GM13977 (cell line): ENCODE measurements around the gene ARF3.

Experiments
- DNase-seq: peaks from one replicate; pipeline ENCODE4 v3.0.0; 2012; ENCODE audit warnings: low spot score
- in situ Hi-C: fragments of 300-500 bp; cut with MboI; formaldehyde crosslinking; loops from one replicate; pipeline ENCODE4 v1.12.0; 2022; ENCODE audit warnings: low sequenced_read_pairs, low pct_unique_long_range_greater_than_20kb, mixed read lengths, inconsistent platforms; ENCODE audit not compliant: unreplicated experiment
- TF ChIP-seq, protein P1 (sequence below): IDR thresholded peaks from 2 replicates; pipeline ENCODE4 v1.5.1; 2012; ENCODE audit warnings: mild to moderate bottlenecking, control low read depth; ENCODE audit not compliant: insufficient read depth; ENCODE audit errors: extremely low read depth, missing control alignments

The ARF3 gene

DNA sequence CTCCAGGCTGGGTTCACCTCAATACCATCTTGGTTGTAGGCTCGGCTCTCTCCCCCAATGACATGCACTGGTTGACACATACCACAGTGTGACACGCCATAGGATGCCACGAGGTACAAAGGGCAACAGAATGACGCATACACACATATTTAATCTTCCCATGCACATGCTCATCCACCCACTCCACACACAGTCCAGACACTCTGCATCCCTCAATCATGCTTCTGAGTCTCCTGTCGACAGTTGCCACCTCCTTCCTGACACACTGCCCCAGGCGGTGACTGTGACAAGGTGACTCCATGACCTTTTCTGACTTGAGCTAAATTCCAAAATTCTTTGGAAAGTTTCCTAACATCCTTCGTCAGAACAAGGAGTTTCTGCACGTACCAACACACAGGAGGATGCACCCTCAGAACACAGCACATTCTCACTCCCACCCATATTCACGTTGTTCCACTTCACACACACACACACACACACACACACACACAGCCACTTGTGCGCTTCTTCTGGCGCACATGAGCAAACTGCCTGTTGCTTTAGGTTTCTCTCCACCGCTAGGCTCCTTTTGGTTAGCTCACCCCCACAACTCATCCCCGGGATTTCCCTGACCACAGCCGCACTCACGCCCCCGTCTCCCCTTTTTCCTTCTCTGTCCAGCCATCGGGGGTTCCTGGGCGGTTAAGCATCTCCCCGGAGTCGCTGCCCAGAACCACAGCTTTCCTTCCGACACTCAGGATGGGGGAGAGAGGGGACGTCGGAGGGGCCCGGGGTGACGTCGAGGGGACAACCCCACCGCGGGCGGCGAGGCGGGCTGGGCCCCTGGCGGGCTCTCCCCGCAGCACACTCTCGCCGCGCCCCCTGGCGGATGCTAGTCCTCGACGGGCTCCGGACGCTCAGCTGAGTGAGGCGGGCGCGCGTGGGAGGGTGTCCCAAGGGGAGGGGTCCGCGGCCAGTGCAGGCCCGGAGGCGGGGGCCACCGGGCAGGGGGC is 20.3 kb upstream of the ARF3 start:
- in situ Hi-C loops, result no loop called here
- DNase-seq, result peak; percentile 91
- TF ChIP-seq, protein P1, sequence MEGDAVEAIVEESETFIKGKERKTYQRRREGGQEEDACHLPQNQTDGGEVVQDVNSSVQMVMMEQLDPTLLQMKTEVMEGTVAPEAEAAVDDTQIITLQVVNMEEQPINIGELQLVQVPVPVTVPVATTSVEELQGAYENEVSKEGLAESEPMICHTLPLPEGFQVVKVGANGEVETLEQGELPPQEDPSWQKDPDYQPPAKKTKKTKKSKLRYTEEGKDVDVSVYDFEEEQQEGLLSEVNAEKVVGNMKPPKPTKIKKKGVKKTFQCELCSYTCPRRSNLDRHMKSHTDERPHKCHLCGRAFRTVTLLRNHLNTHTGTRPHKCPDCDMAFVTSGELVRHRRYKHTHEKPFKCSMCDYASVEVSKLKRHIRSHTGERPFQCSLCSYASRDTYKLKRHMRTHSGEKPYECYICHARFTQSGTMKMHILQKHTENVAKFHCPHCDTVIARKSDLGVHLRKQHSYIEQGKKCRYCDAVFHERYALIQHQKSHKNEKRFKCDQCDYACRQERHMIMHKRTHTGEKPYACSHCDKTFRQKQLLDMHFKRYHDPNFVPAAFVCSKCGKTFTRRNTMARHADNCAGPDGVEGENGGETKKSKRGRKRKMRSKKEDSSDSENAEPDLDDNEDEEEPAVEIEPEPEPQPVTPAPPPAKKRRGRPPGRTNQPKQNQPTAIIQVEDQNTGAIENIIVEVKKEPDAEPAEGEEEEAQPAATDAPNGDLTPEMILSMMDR, result peak; percentile 81

DNA sequence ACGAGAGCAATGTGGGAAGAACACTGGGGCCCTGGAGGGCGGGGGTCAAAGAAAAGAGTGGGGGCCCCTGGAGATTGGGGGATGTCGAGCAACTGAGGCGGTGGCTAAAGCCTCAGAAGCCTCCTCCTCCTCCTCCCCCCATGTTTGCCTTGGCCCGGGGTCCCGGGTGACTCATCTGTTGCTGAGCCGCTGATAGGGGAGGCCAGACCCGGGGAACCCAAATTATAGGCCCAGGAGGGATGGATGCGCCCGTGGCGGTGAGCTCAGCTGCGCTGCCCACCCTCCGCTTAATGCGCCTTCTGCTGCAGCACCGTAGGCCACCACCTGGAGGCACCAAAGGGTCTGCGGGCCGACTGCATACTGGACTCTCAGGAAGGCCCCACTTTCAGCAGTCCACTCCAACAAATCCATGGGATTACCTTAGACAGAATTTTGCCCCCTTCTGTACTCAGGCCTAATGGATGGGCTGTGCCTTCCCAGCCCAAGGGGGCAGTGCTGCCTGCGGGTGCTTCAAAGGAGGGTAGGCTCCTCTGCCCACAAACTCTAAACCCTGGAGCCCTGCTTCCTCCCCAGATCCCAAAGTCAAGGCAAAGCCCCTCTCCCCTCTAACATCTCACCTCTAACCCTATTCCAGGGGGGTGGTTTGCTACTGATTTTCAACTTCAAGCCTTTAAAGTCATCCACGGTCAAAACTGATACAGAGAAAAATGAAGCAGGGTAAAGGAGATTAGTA is 16.8 kb upstream of the ARF3 start:
- DNase-seq, result peak; percentile 50
- TF ChIP-seq, protein P1, result peak; percentile 70

DNA sequence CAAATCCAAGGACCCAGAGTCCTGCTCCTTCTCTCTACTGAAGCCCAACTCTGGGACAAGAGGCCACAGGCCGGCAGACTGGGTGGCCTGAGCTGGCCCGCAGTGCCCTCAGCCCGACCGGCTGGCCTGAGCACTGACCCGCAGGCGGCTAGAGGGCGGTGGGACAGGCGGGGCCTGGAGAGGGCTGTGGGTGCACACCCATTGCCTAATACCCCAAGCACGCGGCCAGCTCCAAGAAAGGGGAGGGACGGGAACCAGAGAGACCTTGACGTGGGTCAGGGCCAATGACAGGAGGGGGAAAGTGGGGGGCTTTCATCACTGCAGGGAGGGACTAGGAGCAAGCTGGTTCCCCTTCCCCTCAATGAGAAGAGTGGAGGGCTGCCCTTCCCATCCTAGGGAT is 16.2 kb upstream of the ARF3 start:
- TF ChIP-seq, protein P1, result no peak
- peak; percentile 17 for DNase-seq
- in situ Hi-C loops, result no loop called here

More for the DNA sequence above, 16.8 kb upstream of the ARF3 start:
- in situ Hi-C loops, result no loop called here

DNA sequence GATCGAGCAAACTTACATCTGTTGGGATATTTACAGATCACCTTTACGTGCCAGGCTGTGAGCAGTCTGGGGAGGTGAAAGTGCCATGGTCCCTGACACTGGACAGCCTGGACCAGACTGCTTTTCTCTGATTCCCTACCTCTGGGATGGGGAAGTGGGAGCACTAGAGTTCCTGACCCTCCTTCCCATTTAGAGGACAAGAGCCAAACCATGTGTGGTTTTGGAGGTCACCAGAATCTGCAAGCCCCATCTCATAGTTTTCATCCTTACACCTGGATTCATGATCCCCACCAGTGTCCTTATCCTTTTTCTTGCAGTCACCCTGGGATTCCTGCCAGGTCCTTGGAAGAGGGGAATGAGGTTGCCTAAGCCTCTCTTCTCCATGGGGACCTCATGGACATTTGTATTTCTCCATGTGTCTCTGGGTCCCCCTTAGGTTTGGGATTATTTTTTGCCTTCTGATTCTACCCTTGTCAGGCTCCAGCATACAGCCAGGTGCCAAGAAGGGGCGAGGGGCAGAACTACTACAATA is 15.7 kb upstream of the ARF3 start:
- in situ Hi-C loops, result no loop called here
- TF ChIP-seq, protein P1, result no peak
- peak; percentile 37 for DNase-seq

DNA sequence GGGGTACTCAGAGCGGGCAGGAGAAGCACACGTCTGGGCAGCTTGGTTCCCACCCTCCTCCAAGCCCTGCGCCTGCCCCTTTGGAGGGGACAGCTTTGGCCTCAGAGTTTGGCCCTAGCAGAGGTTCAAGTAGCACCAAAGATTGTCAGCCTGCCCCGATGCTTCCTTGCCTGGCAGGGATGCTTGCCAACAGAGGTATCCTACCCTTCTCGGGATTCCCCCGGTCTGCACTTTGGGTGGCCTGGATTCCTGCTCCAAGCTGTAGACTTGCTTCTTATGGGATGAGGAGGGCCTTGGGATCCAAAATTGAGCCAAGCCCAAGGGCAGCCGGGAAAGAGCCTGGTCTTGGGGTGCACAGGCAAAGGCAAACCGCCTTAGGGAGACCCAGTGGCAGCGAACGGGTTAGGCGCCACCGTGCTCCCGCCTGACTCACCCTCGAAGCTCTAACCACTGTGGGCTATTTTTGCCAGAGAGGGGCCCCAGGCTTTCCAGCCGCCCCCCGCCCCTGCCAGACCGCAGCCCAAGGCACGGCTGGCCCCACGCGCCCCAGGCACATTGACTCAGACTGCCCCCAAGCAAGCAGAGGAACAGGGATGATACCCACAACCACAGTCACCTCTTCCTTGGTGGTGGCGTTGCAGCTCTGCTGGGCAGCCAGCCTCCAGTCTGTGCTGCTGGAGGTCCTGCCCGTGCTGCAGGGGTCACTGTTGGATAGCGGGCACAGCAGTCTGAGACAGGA is 15.1 kb upstream of the ARF3 start:
- TF ChIP-seq, protein P1, result no peak
- peak; percentile 45 for DNase-seq

DNA sequence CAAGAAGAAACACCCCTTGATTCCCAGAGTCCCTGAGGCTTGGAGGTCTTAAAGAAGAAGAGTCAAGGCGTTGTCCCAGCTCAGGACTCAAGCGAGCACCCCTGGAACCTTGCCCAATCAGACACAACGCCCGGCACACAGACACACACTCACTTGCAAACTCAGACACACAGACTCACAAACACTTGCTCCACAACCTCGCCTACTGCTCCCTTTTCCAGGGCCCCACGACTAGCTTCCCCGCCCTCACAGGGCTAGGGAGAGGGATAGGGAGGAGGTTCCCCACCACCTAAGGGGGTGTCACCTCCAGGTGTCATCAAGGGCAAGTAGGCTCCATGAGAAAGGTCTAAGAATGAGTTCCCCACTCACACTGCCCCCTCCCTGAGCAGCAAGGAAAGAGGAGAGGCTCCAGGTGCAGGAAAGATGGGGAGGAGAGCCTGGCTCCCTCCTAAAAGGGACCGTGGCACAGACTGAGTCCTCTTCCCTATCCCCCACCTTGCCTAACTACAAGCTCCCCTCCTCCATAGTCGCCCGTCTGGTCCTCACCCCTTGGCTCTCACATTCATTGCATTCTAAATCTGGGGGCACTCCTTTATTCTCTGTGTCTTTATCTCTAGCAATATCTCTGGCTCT is 13.5 kb upstream of the ARF3 start:
- TF ChIP-seq, protein P1, result no peak
- peak; percentile 38 for DNase-seq
- in situ Hi-C loops, result no loop called here

More for the DNA sequence above, 15.1 kb upstream of the ARF3 start:
- in situ Hi-C loops, result no loop called here
